Measurements from ENCODE around the gene FAF1. TPM values are rescaled to one million over a fixed set of nuclear protein-coding genes. Genes with fewer than 3 reads are reported as not detected.

The FAF1 gene
- total and polyA plus RNA-seq, 2 of the 8 experiments (the other 6 are each of a cell fraction or from before 2014, with no cell fraction given), result 10.8 to 65.9 TPM

- Histone ChIP-seq H3K4ac (replicated peaks; ENCODE audit: insufficient read length, low read depth, low read length) (no peak overlapping the region), H3K27ac (ENCODE audit: low read depth, low read length) (no peak overlapping the region), H3K23me2 (ENCODE audit: low read depth, low read length) (no peaks in the 10 kb centered on the region), H2AFZ (ENCODE audit: low read length) (no peak overlapping the region), H3K4me2 (ENCODE audit: insufficient read depth in 1 of 2, low read depth in 2 of 2, low read length in 2 of 2) (no peak overlapping the region), H2AK5ac (ENCODE audit: low read depth, low read length) (no peak overlapping the region), H3K36me3 (ENCODE audit: control insufficient read depth in 2 of 4, insufficient read depth in 4 of 4, low read length in 3 of 4) (no peaks in the 10 kb centered on the region), H3K9me3 (ENCODE audit: insufficient read depth in 2 of 2, low read depth in 1 of 2, low read length in 1 of 2) (peaks cover 0 to 3% of the 10 kb centered on the region in 2 experiments; a peak in 1 of 4 replicates), H4K20me1 (replicated peaks in 1 of 2; ENCODE audit: control insufficient read depth in 1 of 2, insufficient read depth in 2 of 2, low read length in 2 of 2) (no peaks in the 10 kb centered on the region), H3K9ac (replicated peaks in 1 of 4; ENCODE audit: extremely low read depth in 1 of 4, low read depth in 3 of 4, low read length in 3 of 4) (no peak overlapping the region), H3K56ac (replicated peaks; ENCODE audit: insufficient read length, low read depth, low read length) (no peak overlapping the region), H3K18ac (ENCODE audit: extremely low read depth, low read length) (no peak overlapping the region), H3K79me2 (ENCODE audit: control insufficient read depth in 1 of 2, insufficient read depth in 2 of 2, low read length in 2 of 2) (no peaks in the 10 kb centered on the region), H3K4me1 (replicated peaks in 1 of 4; ENCODE audit: control insufficient read depth in 3 of 4, insufficient read depth in 4 of 4, low read length in 3 of 4) (no peaks in the 10 kb centered on the region), H4K91ac (replicated peaks; ENCODE audit: insufficient read length, low read length) (no peak overlapping the region), H2BK120ac (replicated peaks; ENCODE audit: low read depth, low read length) (no peak overlapping the region), H2BK12ac (ENCODE audit: low read depth, low read length) (no peak overlapping the region), H3K79me1 (ENCODE audit: low read depth, low read length) (no peaks in the 10 kb centered on the region), H3K27me3 (replicated peaks in 1 of 4; ENCODE audit: control insufficient read depth in 3 of 4, extremely low read depth in 1 of 4, insufficient read depth in 3 of 4, low read length in 3 of 4) (no peaks in the 10 kb centered on the region), H3K4me3 (ENCODE audit: extremely low read depth in 1 of 4, insufficient read depth in 2 of 4, low read depth in 3 of 4, low read length in 4 of 4) (no peak overlapping the region), H2BK15ac (ENCODE audit: low read length) (no peak overlapping the region), H2BK5ac (ENCODE audit: low read depth, low read length) (no peak overlapping the region), H2BK20ac (ENCODE audit: low read length) (no peak overlapping the region), H3K23ac (ENCODE audit: insufficient read length) (no peak overlapping the region), H4K5ac (ENCODE audit: insufficient read length, low read depth, low read length) (no peak overlapping the region), H3K14ac (ENCODE audit: insufficient read length) (no peak overlapping the region), H4K8ac (ENCODE audit: extremely low read depth, insufficient read depth, low read length) (no peak overlapping the region)
- ChIA-PET POLR2A (ENCODE audit: partially characterized antibody) (no interaction called here), CTCF (ENCODE audit: partially characterized antibody) (no interaction called here)
- no peak for DNase-seq (ENCODE audit: low read depth in 1 of 2, low spot score in 2 of 2)
- WGBS, 2 experiments (ENCODE audit: extremely low coverage in 1 of 2, insufficient coverage in 1 of 2, insufficient read length in 1 of 2, insufficient replicate concordance in 2 of 2, low coverage in 1 of 2, low lambda C conversion rate in 2 of 2, missing lambda C conversion rate in 1 of 2), result 100% methylated on average over 1 of the region's 1 CpG; no CpG with 5 or more reads in 1 of the 2 experiments
- FAIRE-seq, result no peak
- TF ChIP-seq RBBP5 (IDR thresholded peaks at IDR 0.05; ENCODE audit: borderline replicate concordance, low read depth, low read length) (no peak), CBX5 (IDR thresholded peaks at IDR 0.05; ENCODE audit: low read depth, low read length) (no peak), SUZ12 (IDR thresholded peaks at IDR 0.05; ENCODE audit: low read length) (no peak), GTF2F1 (IDR thresholded peaks at IDR 0.05; ENCODE audit: borderline replicate concordance, low read depth, low read length) (no peak), MAFK (IDR thresholded peaks at IDR 0.05; ENCODE audit: low read depth, low read length) (no peak), YY1 (IDR thresholded peaks at IDR 0.05; ENCODE audit: low read depth, low read length) (no peak)
Observed at GRCh38 chr1:50747394-50747793, 212.7 kb downstream of the FAF1 start.

Data from H1 (cell line).